HG03196 (cell line): ENCODE measurements around the gene FAM9A.

ENCODE experiments used
- ATAC-seq: cut with Tn5 transposase; IDR thresholded peaks from one replicate; pipeline ENCODE4 v1.9.1; 2021; ENCODE audit not compliant: unreplicated experiment

Gene FAM9A

GRCh38 chrX:8801041-8801599 lies at the start of gene FAM9A:
TSS of gene FAM9A (minus strand) at chrX:8801383. CDS start at chrX:8800171, 1,212 bp downstream.
- no peak for ATAC-seq

- ATAC-seq: no peak
Observed at GRCh38 chrX:8850478-8850877, 49.3 kb upstream of the FAM9A start.

GRCh38 chrX:8849945-8850344 lies 48.8 kb upstream of the FAM9A start:
- ATAC-seq: no peak

- ATAC-seq: no peak
Observed at GRCh38 chrX:8849458-8849857, 48.3 kb upstream of the FAM9A start.

- ATAC-seq: no peak
Observed at GRCh38 chrX:8848911-8849310, 47.7 kb upstream of the FAM9A start.

- no peak for ATAC-seq
Observed at GRCh38 chrX:8848441-8848840, 47.3 kb upstream of the FAM9A start.

GRCh38 chrX:8847360-8847759 lies 46.2 kb upstream of the FAM9A start:
- ATAC-seq: no peak

- ATAC-seq: no peak
Observed at GRCh38 chrX:8846266-8846665, 45.1 kb upstream of the FAM9A start.

GRCh38 chrX:8845469-8845868 lies 44.3 kb upstream of the FAM9A start:
- no peak for ATAC-seq

- ATAC-seq: no peak
Observed at GRCh38 chrX:8845060-8845459, 43.9 kb upstream of the FAM9A start.

- ATAC-seq: no peak
Observed at GRCh38 chrX:8844157-8844556, 43.0 kb upstream of the FAM9A start.

GRCh38 chrX:8841911-8842310 lies 40.7 kb upstream of the FAM9A start:
- no peak for ATAC-seq

GRCh38 chrX:8834392-8834791 lies 33.2 kb upstream of the FAM9A start:
- no peak for ATAC-seq

GRCh38 chrX:8832582-8833378 lies 31.6 kb upstream of the FAM9A start:
- ATAC-seq: no peak

- no peak for ATAC-seq
Observed at GRCh38 chrX:8823698-8824097, 22.5 kb upstream of the FAM9A start.

GRCh38 chrX:8822002-8822401 lies 20.8 kb upstream of the FAM9A start:
- ATAC-seq: no peak

GRCh38 chrX:8820910-8821527 lies 19.8 kb upstream of the FAM9A start:
- ATAC-seq: no peak

GRCh38 chrX:8815460-8816065 lies 14.4 kb upstream of the FAM9A start:
- no peak for ATAC-seq

GRCh38 chrX:8813036-8813435 lies 11.9 kb upstream of the FAM9A start:
- ATAC-seq: no peak

GRCh38 chrX:8811611-8812010 lies 10.4 kb upstream of the FAM9A start:
- ATAC-seq: no peak

GRCh38 chrX:8808661-8809060 lies 7.5 kb upstream of the FAM9A start:
- no peak for ATAC-seq

GRCh38 chrX:8805974-8806373 lies 4.8 kb upstream of the FAM9A start:
- no peak for ATAC-seq
